Heart left ventricle (tissue), 13 donors: ENCODE measurements around the gene DGKB.

Experiments used
- POLR2A ChIP-seq, 2 donors: fragments of 450-650 bp; IDR thresholded peaks; one replicate each; pipeline ENCODE4 v1.6.1; 2017; ENCODE audit warnings: antibody characterized with exemption in 2 of 2, mild to moderate bottlenecking in 2 of 2, moderate library complexity in 2 of 2
- TF ChIP-seq, protein P1 (sequence below), 12 donors: fragments of 200-600 bp; sonication (generic) in 4 of 12; IDR thresholded peaks; one replicate each; pipeline versions ENCODE4 v1.5.0 to v1.8.0; 2018 to 2022; ENCODE audit warnings: antibody characterized with exemption in 12 of 12, mild to moderate bottlenecking in 5 of 12
- donor health status: ischemic (EF 13 %, LVEDD 7.1; RV severe dilation, severe dysfunction).
- donor health status: DM: no; HTN: yes; CAD: no.
- donor health status: DM: no; HTN: no; CAD: no.
- donor health status: ischemic (EF 25% LVEDD 6.9; RV normal size, moderate dysfunction).
- donor health status: ischemic (EF 25% LVEDD 5.7; RV mildly dilated, moderate dysfunction).
- donor health status: ischemic (EF 35%, LVEDD 5.7; RV mildly dilated, moderate dysfunction).
- donor health status: nonischemic (EF 11% LVEDD 7.7; RV severe dilation, severe dysfunction).
- donor health status: DM: yes; HTN: yes; CAD: no.
- donor health status: PGD.
- donor health status: ischemic (EF 29% LVEDD 5.4; RV normal size, mild dysfunction).
- donor health status: nonischemic (EF 23%, LVEDD 6.1; RV moderate dilation, normal function).

DNA sequence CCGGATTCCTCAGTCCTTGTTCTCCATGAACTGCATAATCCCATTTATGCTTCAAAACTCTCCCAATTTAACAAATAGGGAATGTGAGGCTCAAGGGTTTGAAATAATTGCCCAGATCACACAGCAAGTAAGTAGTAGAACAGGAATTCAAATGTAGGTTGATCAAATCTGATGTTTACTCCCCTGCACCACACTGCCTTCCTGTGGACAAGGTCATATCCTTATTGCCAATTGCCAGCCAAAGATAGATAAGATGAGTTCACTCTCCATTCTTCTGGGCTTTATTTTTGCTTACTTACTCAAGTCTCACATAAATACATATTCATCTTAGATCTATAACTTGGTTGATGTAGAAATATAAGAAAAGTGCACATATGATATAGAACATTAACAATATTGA lies 477.9 kb downstream of the DGKB start:
- TF ChIP-seq POLR2A (IDR thresholded peaks at IDR 0.05): no peak
- TF ChIP-seq, protein P1, sequence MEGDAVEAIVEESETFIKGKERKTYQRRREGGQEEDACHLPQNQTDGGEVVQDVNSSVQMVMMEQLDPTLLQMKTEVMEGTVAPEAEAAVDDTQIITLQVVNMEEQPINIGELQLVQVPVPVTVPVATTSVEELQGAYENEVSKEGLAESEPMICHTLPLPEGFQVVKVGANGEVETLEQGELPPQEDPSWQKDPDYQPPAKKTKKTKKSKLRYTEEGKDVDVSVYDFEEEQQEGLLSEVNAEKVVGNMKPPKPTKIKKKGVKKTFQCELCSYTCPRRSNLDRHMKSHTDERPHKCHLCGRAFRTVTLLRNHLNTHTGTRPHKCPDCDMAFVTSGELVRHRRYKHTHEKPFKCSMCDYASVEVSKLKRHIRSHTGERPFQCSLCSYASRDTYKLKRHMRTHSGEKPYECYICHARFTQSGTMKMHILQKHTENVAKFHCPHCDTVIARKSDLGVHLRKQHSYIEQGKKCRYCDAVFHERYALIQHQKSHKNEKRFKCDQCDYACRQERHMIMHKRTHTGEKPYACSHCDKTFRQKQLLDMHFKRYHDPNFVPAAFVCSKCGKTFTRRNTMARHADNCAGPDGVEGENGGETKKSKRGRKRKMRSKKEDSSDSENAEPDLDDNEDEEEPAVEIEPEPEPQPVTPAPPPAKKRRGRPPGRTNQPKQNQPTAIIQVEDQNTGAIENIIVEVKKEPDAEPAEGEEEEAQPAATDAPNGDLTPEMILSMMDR (IDR thresholded peaks at IDR 0.05): no peak
